Activated naive CD8-positive, alpha-beta T cell treated with anti-CD3 and anti-CD28 coated beads, Interleukin-2, amount 10 ng/mL, durations not matched to agents 7 days and 5 days (primary cell): ENCODE results near the gene GPD1. TPM values are rescaled to one million over a fixed set of nuclear protein-coding genes. Genes with fewer than 3 reads are reported as not detected.
A peak's percentile ranks its signal among the peaks of the same experiment; 100 is the strongest.

ENCODE experiments used
- ATAC-seq: fragments of 150-1000 bp; cut with Tn5 transposase; one replicate; pipeline ENCODE4 v1.10.0; 2021; ENCODE audit warnings: low read depth, moderate library complexity
- POLR2A ChIA-PET: fragments of 350-600 bp; sonication (Branson Sonifier 250); formaldehyde crosslinking; loops from one replicate; lab custom pipeline; 2021; ENCODE audit warnings: antibody characterized with exemption; lab: Charles Lee
- DNase-seq: peaks from one replicate; pipeline ENCODE4 v3.0.0; 2021
- H3K27ac Mint-ChIP-seq: one replicate; pipeline ENCODE4 v1.8.0; 2022; ENCODE audit warnings: mild to moderate bottlenecking, mixed read lengths
- H3K27me3 Mint-ChIP-seq: one replicate; pipeline ENCODE4 v1.8.0; 2022; ENCODE audit warnings: mild to moderate bottlenecking, moderate library complexity, mixed read lengths
- H3K36me3 Mint-ChIP-seq: one replicate; pipeline ENCODE4 v1.8.0; 2021; ENCODE audit warnings: mild to moderate bottlenecking, mixed read lengths
- H3K4me1 Mint-ChIP-seq: one replicate; pipeline ENCODE4 v1.8.0; 2021; ENCODE audit warnings: mixed read lengths
- H3K4me3 Mint-ChIP-seq: one replicate; pipeline ENCODE4 v1.8.0; 2022; ENCODE audit warnings: mild to moderate bottlenecking, moderate library complexity, mixed read lengths
- H3K9me3 Mint-ChIP-seq: one replicate; pipeline ENCODE4 v1.8.0; 2021; ENCODE audit warnings: mixed read lengths
- total RNA-seq, 2 experiments: library from RNA; stranded (reverse); gene quantifications; one replicate each; pipeline ENCODE4 v1.2.3, GENCODE V29; 2021

Gene GPD1
- total RNA-seq, 2 experiments from 2014 or later, result 0.33 to 0.91 TPM

- H3K9me3 Mint-ChIP-seq, result no peaks in the 10 kb centered on the region
- DNase-seq, result no peak
- POLR2A ChIA-PET, result interaction anchor here (1.2 kb wide), 1 partner anchor 23 kb away, joined by 5 read pairs; the partner anchor contains the start of gene SMARCD1
- no peak overlapping the region for H3K27ac Mint-ChIP-seq
- peaks cover 3% of the 10 kb centered on the region for H3K36me3 Mint-ChIP-seq
- H3K4me1 Mint-ChIP-seq, result peaks cover 11% of the 10 kb centered on the region
- ATAC-seq, result no peak
- no peak overlapping the region for H3K4me3 Mint-ChIP-seq
- H3K27me3 Mint-ChIP-seq, result no peaks in the 10 kb centered on the region
Observed at GRCh38 chr12:50107416-50108268, 3.8 kb downstream of the GPD1 start.

- Mint-ChIP-seq H3K27me3 (no peaks in the 10 kb centered on the region), H3K9me3 (no peaks in the 10 kb centered on the region), H3K36me3 (peaks cover 4% of the 10 kb centered on the region), H3K27ac (no peak overlapping the region), H3K4me1 (peaks cover 15% of the 10 kb centered on the region), H3K4me3 (no peak overlapping the region)
- no peak for ATAC-seq
- POLR2A ChIA-PET, result interaction anchor here (1.8 to 4.6 kb wide), 2 partner anchors 10 to 57 kb away, joined by 5 to 42 read pairs; partner anchors contain the start of gene CERS5
- no peak for DNase-seq
Observed at GRCh38 chr12:50109319-50109718, 5.5 kb downstream of the GPD1 start.

- POLR2A ChIA-PET, result interaction anchor here (0.5 to 4.6 kb wide), 7 partner anchors 11 to 916 kb away, joined by 3 to 42 read pairs (median 5); partner anchors contain the start of genes ASIC1, CERS5, SLC11A2 and SMARCD1
- ATAC-seq (no peak), DNase-seq (no peak)
- H3K4me3 Mint-ChIP-seq, result peak overlapping the region; percentile 52
- H3K27me3 Mint-ChIP-seq, result no peaks in the 10 kb centered on the region
- H3K36me3 Mint-ChIP-seq, result peaks cover 7% of the 10 kb centered on the region
- H3K27ac Mint-ChIP-seq, result peak overlapping the region; percentile 70
- H3K4me1 Mint-ChIP-seq, result peaks cover 17% of the 10 kb centered on the region
- no peaks in the 10 kb centered on the region for H3K9me3 Mint-ChIP-seq
Observed at GRCh38 chr12:50110127-50110761, 6.4 kb downstream of the GPD1 start.

- Mint-ChIP-seq H3K36me3 (peaks cover 12% of the 10 kb centered on the region), H3K27me3 (no peaks in the 10 kb centered on the region), H3K4me1 (peaks cover 19% of the 10 kb centered on the region), H3K9me3 (no peaks in the 10 kb centered on the region), H3K4me3 (peak overlapping the region; percentile 100), H3K27ac (peak overlapping the region; percentile 100)
- POLR2A ChIA-PET, result interaction anchor here (0.6 to 4.6 kb wide), 15 partner anchors 8 to 916 kb away, joined by 3 to 42 read pairs (median 5); partner anchors contain the start of genes CERS5, GPD1, LIMA1 and RACGAP1
- no peak for ATAC-seq
- peak; percentile 43 for DNase-seq
Observed at GRCh38 chr12:50110762-50111351, 7.0 kb downstream of the GPD1 start.

GRCh38 chr12:50111395-50111692, 7.5 kb downstream of the GPD1 start:
- Mint-ChIP-seq H3K4me3 (peak overlapping the region; percentile 100), H3K9me3 (no peaks in the 10 kb centered on the region), H3K27me3 (no peaks in the 10 kb centered on the region), H3K4me1 (peaks cover 21% of the 10 kb centered on the region), H3K27ac (peak overlapping the region; percentile 100), H3K36me3 (peaks cover 13% of the 10 kb centered on the region)
- POLR2A ChIA-PET, result interaction anchor here (1.3 to 4.6 kb wide), 18 partner anchors 9 to 915 kb away, joined by 3 to 42 read pairs (median 6); partner anchors contain the start of genes CERS5, GPD1, LIMA1 and RACGAP1
- no peak for ATAC-seq
- DNase-seq, result no peak

- peak within 1 kb of the TSS; percentile 100 for H3K4me3 Mint-ChIP-seq
- no peaks in the 10 kb centered on the region for H3K9me3 Mint-ChIP-seq
- ATAC-seq, result peak; percentile 89
- H3K4me1 Mint-ChIP-seq, result peaks cover 24% of the 10 kb centered on the region
- H3K27me3 Mint-ChIP-seq, result no peaks in the 10 kb centered on the region
- POLR2A ChIA-PET, result interaction anchor here (0.7 to 4.6 kb wide), 20 partner anchors 9 to 1155 kb away, joined by 3 to 42 read pairs (median 5); partner anchors contain the start of genes CERS5, GPD1, LIMA1 and RACGAP1
- peak within 1 kb of the TSS; percentile 100 for H3K27ac Mint-ChIP-seq
- peaks cover 13% of the 10 kb centered on the region for H3K36me3 Mint-ChIP-seq
- DNase-seq, result peak; percentile 99
Observed at GRCh38 chr12:50111693-50112455, 8.1 kb downstream of the GPD1 start, which contains the start of gene COX14. Gene COX14, plus strand, starts transcription at chr12:50112236. Its CDS starts 7,808 bp downstream, at chr12:50120044.

- POLR2A ChIA-PET, result interaction anchor here (0.6 to 4.6 kb wide), 20 partner anchors 8 to 1156 kb away, joined by 3 to 42 read pairs (median 5); partner anchors contain the start of genes CERS5, GPD1, LIMA1 and RACGAP1
- H3K27ac Mint-ChIP-seq, result peak overlapping the region; percentile 100
- no peaks in the 10 kb centered on the region for H3K9me3 Mint-ChIP-seq
- DNase-seq, result no peak
- ATAC-seq, result no peak
- peaks cover 26% of the 10 kb centered on the region for H3K4me1 Mint-ChIP-seq
- H3K4me3 Mint-ChIP-seq, result peak overlapping the region; percentile 100
- peaks cover 15% of the 10 kb centered on the region for H3K36me3 Mint-ChIP-seq
- no peaks in the 10 kb centered on the region for H3K27me3 Mint-ChIP-seq
Observed at GRCh38 chr12:50112456-50113218, 8.8 kb downstream of the GPD1 start.

GRCh38 chr12:50117057-50117622, 13.3 kb downstream of the GPD1 start:
- POLR2A ChIA-PET, result interaction anchor here (0.7 kb wide), 1 partner anchor 284 kb away, joined by 5 read pairs; no protein-coding TSS in a partner anchor
- Mint-ChIP-seq H3K27me3 (no peaks in the 10 kb centered on the region), H3K36me3 (peaks cover 26% of the 10 kb centered on the region), H3K4me1 (peaks cover 16% of the 10 kb centered on the region), H3K9me3 (no peaks in the 10 kb centered on the region), H3K4me3 (no peak overlapping the region), H3K27ac (peak overlapping the region; percentile 16)
- no peak for DNase-seq
- ATAC-seq, result no peak

GRCh38 chr12:50119387-50119786, 15.6 kb downstream of the GPD1 start:
- Mint-ChIP-seq H3K36me3 (peaks cover 31% of the 10 kb centered on the region), H3K27ac (no peak overlapping the region)
- POLR2A ChIA-PET, result no interaction called here

GRCh38 chr12:50120521-50120920, 16.7 kb downstream of the GPD1 start:
- H3K36me3 Mint-ChIP-seq, result peaks cover 28% of the 10 kb centered on the region
- ATAC-seq (no peak), DNase-seq (no peak)
- no peaks in the 10 kb centered on the region for H3K27me3 Mint-ChIP-seq
- H3K4me3 Mint-ChIP-seq, result no peak overlapping the region
- H3K27ac Mint-ChIP-seq, result peak overlapping the region; percentile 17
- H3K9me3 Mint-ChIP-seq, result no peaks in the 10 kb centered on the region
- POLR2A ChIA-PET, result interaction anchor here (0.6 to 1.1 kb wide), 3 partner anchors 9 to 95 kb away, joined by 3 to 5 read pairs (median 3); partner anchors contain the start of genes COX14 and RACGAP1
- H3K4me1 Mint-ChIP-seq, result peaks cover 19% of the 10 kb centered on the region

More at GRCh38 chr12:50119387-50119786, 15.6 kb downstream of the GPD1 start:
- DNase-seq (no peak), ATAC-seq (no peak)
- H3K4me3 Mint-ChIP-seq, result no peak overlapping the region
- H3K9me3 Mint-ChIP-seq, result no peaks in the 10 kb centered on the region
- H3K27me3 Mint-ChIP-seq, result no peaks in the 10 kb centered on the region
- H3K4me1 Mint-ChIP-seq, result peaks cover 14% of the 10 kb centered on the region

- no peak overlapping the region for H3K27ac Mint-ChIP-seq
- no peaks in the 10 kb centered on the region for H3K27me3 Mint-ChIP-seq
- DNase-seq, result no peak
- H3K4me3 Mint-ChIP-seq, result no peak overlapping the region
- peaks cover 20% of the 10 kb centered on the region for H3K4me1 Mint-ChIP-seq
- no peak for ATAC-seq
- no peaks in the 10 kb centered on the region for H3K9me3 Mint-ChIP-seq
- H3K36me3 Mint-ChIP-seq, result peaks cover 24% of the 10 kb centered on the region
- POLR2A ChIA-PET, result interaction anchor here (0.6 to 1.1 kb wide), 2 partner anchors 9 to 96 kb away, joined by 3 to 5 read pairs; partner anchors contain the start of genes COX14 and RACGAP1
Observed at GRCh38 chr12:50120953-50121352, 17.1 kb downstream of the GPD1 start.
